ENCODE data around the gene PRDM4.

GRCh38 chr12:107735763-107736162 lies 25.2 kb downstream of the PRDM4 start:
- no peak for TF ChIP-seq POLR2A (IDR thresholded peaks at IDR 0.05; ENCODE audit: low read depth)
- TF ChIP-seq EP300 (IDR thresholded peaks at IDR 0.05), result no peak
